ENCODE results near the gene KREMEN1. TPM values are rescaled to one million over a fixed set of nuclear protein-coding genes. Genes with fewer than 3 reads are reported as not detected.

The KREMEN1 gene
- total and polyA plus RNA-seq, 2 of the 4 experiments (the other 2 are of a cell fraction): 2.9 to 4.6 TPM

DNA sequence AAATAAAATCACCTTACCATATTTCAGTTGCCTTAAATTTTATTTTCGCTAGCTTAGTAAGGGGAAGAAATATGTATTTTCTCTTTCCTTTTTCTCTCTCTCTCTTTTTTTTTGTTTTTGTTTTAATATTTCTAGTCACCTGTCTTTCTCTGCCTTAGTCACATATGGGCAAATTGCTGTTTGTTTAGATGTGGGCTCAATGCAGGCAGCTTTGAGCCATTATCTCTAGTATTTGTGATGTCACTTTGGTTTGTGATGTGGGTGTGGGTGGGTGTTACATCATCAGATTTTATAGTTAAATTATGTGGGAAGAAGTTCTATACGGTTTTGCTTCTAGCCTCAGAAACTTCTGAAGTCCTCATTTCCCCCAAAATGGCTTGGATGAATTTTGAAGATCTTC, 11.1 kb upstream of the KREMEN1 start, which contains the start of gene C22orf31:
Gene C22orf31, minus strand, starts transcription at position 59 of the 400 bp plus-strand sequence. Its CDS starts 39 bp downstream, at position 20.
- Histone ChIP-seq H4K91ac (ENCODE audit: insufficient read depth, low read depth, low read length) (no peak within 1 kb of the TSS), H2AK9ac (replicated peaks; ENCODE audit: low read depth, low read length, poor library complexity) (peak within 1 kb of the TSS; percentile 10), H2BK15ac (ENCODE audit: low read depth, low read length) (no peak within 1 kb of the TSS), H2BK5ac (ENCODE audit: low read depth, low read length, poor library complexity, severe bottlenecking) (no peak within 1 kb of the TSS), H3K56ac (ENCODE audit: extremely low read depth, insufficient read depth, low read length) (no peak within 1 kb of the TSS), H4K5ac (ENCODE audit: low read depth, low read length) (no peak within 1 kb of the TSS), H3K27ac (ENCODE audit: insufficient read depth, low read length) (no peak within 1 kb of the TSS), H3K23ac (ENCODE audit: low read depth, low read length) (no peak within 1 kb of the TSS), H3K27me3 (ENCODE audit: control insufficient read depth, insufficient read depth, low read length) (peaks cover 17% of the 10 kb centered on the region), H3K79me1 (ENCODE audit: low read depth in 1 of 2, low read length in 2 of 2) (no peaks in the 10 kb centered on the region), H4K20me1 (ENCODE audit: insufficient read depth, low read length) (no peaks in the 10 kb centered on the region), H2AFZ (replicated peaks; ENCODE audit: low read length, poor library complexity) (no peak within 1 kb of the TSS), H3K9me1 (ENCODE audit: insufficient read depth, low read length) (no peaks in the 10 kb centered on the region), H3K9ac (ENCODE audit: low read depth, low read length) (no peak within 1 kb of the TSS), H3K9me3 (ENCODE audit: control insufficient read depth, insufficient read depth, low read length) (no peaks in the 10 kb centered on the region), H4K8ac (ENCODE audit: low read depth in 2 of 2, low read length in 2 of 2) (no peak within 1 kb of the TSS), H3K4me1 (ENCODE audit: control insufficient read depth, insufficient read depth, low read length) (no peaks in the 10 kb centered on the region), H3K4ac (ENCODE audit: low read depth, low read length) (no peak within 1 kb of the TSS), H2BK120ac (ENCODE audit: low read depth, low read length) (no peak within 1 kb of the TSS), H2AK5ac (ENCODE audit: low read depth, low read length) (no peak within 1 kb of the TSS), H3K4me2 (ENCODE audit: low read depth, low read length) (no peak within 1 kb of the TSS), H3K18ac (ENCODE audit: low read depth, low read length) (no peak within 1 kb of the TSS), H3K4me3 (ENCODE audit: insufficient read depth, low read depth, low read length) (no peak within 1 kb of the TSS), H3K14ac (replicated peaks; ENCODE audit: low read depth, low read length) (no peak within 1 kb of the TSS), H2BK20ac (ENCODE audit: low read depth, low read length) (no peak within 1 kb of the TSS), H3K36me3 (ENCODE audit: control insufficient read depth, insufficient read depth, low read length) (no peaks in the 10 kb centered on the region)
- BruUV-seq (replicated peaks): no TSS peak
- peak; percentile 7 for DNase-seq
- no CpG with 5 or more reads among the region's 2 CpGs for WGBS, 2 experiments (ENCODE audit: extremely low coverage in 2 of 2, insufficient read length in 1 of 2)
- CTCF ChIA-PET: no interaction called here
- intact Hi-C loops (cut with micrococcal nuclease) (no loop called here), in situ Hi-C loops (cut with MboI; ENCODE audit: low sequenced_read_pairs) (no loop called here), dilution Hi-C loops (cut with HindIII; ENCODE audit: low sequenced_read_pairs, unreplicated experiment) (no loop called here)
- TF ChIP-seq MAFK (IDR thresholded peaks at IDR 0.05; ENCODE audit: low read depth, low read length): no peak
- TF ChIP-seq MXI1 (IDR thresholded peaks at IDR 0.05; ENCODE audit: borderline replicate concordance, low read depth, low read length): no peak
- TF ChIP-seq, protein P1, sequence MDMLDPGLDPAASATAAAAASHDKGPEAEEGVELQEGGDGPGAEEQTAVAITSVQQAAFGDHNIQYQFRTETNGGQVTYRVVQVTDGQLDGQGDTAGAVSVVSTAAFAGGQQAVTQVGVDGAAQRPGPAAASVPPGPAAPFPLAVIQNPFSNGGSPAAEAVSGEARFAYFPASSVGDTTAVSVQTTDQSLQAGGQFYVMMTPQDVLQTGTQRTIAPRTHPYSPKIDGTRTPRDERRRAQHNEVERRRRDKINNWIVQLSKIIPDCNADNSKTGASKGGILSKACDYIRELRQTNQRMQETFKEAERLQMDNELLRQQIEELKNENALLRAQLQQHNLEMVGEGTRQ (IDR thresholded peaks at IDR 0.05; ENCODE audit: low read depth, low read length): no peak
- no peak for TF ChIP-seq NFE2L2 (IDR thresholded peaks at IDR 0.05; ENCODE audit: low read depth, low read length)
- TF ChIP-seq SMC3 (IDR thresholded peaks at IDR 0.05; ENCODE audit: low read depth, low read length): no peak
- TF ChIP-seq CEBPB (IDR thresholded peaks at IDR 0.05; ENCODE audit: low read depth, low read length): peak; percentile 38
- ATAC-seq (ENCODE audit: low read depth): no peak
- POLR2A ChIA-PET (ENCODE audit: unreplicated experiment): no interaction called here
